D721Med (cell line): Measurements from ENCODE around the gene PPP2R1B.
A peak's percentile ranks its signal among the peaks of the same experiment; 100 is the strongest.

Experiments used
- DNase-seq: peaks from one replicate; pipeline ENCODE4 v3.0.0; 2011; ENCODE audit warnings: low spot score; ENCODE audit not compliant: insufficient read length
- FAIRE-seq: peaks from 2 replicates; lab custom pipeline; 2011; peaks lifted over from hg19 to GRCh38; lab: Jason Lieb, UNC
- TF ChIP-seq, protein P1 (sequence below): IDR thresholded peaks from 2 replicates; pipeline ENCODE4 v1.5.1; 2012; ENCODE audit warnings: mild to moderate bottlenecking, control low read depth; ENCODE audit not compliant: insufficient read depth; ENCODE audit errors: missing control alignments

PPP2R1B gene

DNA sequence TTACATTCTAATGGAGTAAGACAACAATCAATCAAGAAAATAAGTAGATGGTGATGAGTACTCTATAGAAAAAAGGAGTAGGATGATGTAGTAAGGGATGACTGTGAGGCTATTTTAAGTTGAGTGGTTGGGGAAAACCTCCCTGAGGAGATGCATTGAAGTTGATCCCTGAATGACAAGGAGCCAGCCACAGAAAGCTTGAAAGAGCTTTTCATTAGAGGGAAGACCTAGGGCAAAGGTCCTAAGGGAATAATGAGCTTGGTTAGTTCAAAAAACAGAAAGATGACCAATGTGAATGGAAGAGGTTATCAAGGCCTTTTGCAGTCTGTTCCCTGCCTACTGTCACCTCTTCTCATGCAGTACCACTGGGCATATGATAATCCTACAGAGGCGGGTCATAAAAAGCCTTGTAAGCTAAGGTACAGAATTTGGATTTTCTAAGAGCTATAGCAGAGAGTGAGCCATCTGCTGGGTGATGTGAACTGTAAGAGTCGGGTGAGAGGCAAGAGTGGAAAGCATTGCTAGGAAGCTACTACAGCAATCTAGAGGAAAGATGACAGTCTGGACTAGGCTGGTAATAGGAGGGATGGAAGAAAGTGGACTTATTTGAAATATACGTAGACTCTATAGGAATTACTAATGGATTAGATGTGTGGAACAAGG, 3.1 kb downstream of the PPP2R1B start:
- DNase-seq: no peak

DNA sequence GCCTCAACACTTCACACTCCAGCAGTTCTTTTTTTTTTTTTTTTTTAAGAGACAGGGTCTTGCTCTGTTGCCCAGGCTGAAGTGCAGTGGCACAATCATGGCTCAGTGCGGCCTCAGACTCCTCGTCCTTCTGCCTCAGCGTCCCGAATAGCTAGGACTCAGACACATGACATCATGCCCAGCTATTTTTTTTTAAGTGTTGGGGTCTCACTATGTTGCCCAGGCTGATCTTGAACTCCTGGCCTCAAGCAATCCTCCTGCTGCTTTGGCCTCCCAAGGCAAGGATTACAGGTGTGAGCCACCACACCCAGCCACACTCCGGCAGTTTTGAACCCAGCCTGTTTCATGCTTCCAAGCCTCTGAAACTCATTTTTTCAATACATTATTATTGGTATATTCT, 3.7 kb downstream of the PPP2R1B start:
- no peak for FAIRE-seq
- TF ChIP-seq, protein P1, sequence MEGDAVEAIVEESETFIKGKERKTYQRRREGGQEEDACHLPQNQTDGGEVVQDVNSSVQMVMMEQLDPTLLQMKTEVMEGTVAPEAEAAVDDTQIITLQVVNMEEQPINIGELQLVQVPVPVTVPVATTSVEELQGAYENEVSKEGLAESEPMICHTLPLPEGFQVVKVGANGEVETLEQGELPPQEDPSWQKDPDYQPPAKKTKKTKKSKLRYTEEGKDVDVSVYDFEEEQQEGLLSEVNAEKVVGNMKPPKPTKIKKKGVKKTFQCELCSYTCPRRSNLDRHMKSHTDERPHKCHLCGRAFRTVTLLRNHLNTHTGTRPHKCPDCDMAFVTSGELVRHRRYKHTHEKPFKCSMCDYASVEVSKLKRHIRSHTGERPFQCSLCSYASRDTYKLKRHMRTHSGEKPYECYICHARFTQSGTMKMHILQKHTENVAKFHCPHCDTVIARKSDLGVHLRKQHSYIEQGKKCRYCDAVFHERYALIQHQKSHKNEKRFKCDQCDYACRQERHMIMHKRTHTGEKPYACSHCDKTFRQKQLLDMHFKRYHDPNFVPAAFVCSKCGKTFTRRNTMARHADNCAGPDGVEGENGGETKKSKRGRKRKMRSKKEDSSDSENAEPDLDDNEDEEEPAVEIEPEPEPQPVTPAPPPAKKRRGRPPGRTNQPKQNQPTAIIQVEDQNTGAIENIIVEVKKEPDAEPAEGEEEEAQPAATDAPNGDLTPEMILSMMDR: no peak
- DNase-seq: no peak

More for the DNA sequence above, 3.1 kb downstream of the PPP2R1B start:
- no peak for FAIRE-seq
- TF ChIP-seq, protein P1: peak; percentile 11

DNA sequence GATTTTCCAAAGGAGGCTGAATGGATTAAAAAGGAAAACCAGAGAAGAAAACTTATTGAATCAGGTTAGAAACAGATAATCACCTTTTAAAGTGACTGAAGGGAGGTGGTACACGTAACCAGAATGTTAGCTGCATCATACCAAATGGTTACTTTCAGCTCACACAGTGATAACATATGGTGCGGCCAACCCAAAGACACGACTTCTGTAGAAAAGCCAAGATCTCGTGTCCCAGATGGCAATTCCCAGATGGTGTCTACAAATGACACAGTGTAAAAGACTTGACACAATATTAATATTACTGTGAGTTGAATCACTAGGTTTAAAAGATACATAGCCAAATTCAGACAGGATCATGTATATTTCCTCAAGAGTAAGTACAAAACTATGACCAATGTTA, 5.2 kb downstream of the PPP2R1B start:
- no peak for FAIRE-seq
- no peak for DNase-seq
- TF ChIP-seq, protein P1: no peak

DNA sequence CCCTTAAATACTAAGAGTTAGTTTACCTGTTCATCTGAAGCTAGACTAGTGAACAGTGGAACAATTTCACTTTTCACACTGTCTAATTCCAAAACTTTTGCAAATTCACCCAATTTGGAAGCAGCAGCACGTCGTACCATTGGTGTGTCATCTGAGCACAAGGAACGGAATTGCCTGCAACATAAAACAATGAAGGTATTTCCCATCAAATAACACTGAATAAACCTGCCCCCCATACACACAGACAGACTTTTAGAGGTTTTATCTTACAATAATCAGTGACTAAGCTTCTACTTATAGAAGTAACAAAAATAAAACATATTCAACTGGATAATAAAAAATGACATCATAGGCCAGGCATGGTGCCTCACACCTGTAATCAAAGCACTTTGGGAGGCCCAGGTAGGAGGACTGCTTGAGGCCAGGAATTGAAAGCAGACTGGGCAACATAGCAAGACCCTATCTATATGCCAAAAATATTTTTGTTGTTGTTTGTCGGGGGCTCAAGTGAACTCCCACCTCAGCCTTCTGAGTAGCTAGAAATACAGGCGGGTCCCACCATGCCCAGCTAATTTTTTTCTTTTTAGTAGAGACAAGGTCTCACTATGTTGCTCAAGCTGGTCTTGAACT, 6.3 kb downstream of the PPP2R1B start:
- DNase-seq: no peak
- no peak for FAIRE-seq
- TF ChIP-seq, protein P1: no peak

DNA sequence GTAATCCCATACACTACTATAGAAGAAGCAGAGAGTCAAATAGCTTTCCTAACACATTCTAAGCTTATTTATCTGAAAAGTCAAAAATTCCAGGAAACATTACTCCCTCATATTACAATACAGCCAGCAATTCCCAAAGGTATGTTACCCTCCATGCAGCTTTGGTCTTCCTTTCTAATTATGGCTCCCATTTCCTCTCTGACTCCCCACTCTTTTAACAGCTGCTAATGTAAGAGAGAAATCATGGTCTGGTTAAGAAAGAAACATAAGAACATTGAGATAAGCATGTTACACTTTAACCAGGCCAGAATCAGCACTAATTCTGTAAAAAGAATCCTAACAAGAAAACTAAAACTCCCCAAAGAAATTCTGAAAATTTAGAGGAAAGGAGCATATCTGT, 6.8 kb downstream of the PPP2R1B start:
- no peak for FAIRE-seq
- TF ChIP-seq, protein P1: no peak

DNA sequence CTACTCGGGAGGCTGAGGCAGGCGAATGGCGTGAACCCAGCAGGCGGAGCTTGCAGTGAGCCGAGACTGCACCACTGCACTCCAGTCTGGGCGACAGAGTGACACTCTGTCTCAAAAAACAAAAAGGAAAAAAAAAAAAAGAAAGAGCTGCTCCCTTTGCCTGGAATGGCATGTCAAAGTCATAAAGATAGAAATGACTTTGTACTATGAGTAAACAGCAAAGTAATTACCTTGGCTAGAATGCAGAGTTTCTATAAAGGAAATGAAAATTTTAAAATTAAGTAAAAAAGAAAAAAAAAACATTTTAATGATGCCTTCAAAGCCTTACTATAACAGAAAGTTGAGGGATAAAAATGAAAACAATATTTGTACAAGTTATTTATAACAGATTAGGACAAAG, 10.1 kb downstream of the PPP2R1B start:
- FAIRE-seq (no peak), DNase-seq (no peak)
- TF ChIP-seq, protein P1: no peak

More for the DNA sequence above, 6.8 kb downstream of the PPP2R1B start:
- no peak for DNase-seq

DNA sequence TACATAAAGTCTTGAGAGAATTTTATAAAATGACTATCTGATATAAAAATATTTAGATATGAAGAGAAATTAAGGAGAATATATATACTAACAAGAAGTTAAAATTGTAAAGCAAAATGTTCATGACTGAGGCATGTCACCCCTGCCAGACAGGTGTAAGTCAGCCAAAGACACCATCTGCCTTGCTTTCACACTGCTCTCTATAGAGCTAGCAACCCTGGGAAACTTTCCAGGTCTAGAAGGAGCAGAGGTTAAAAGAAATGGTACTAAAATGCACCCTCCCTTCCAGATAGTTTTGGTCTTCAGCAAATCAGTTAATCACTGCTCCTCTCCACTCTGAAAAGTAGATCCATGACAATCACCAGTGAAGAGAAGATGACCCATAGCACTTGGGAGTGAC, 16.5 kb downstream of the PPP2R1B start:
- FAIRE-seq (no peak), DNase-seq (no peak)
- TF ChIP-seq, protein P1: no peak
